ENCODE measurements around the gene ACO1. TPM values are rescaled to one million over a fixed set of nuclear protein-coding genes. Genes with fewer than 3 reads are reported as not detected.

The ACO1 gene
- total RNA-seq, 3 donors from 2014 or later, result 44.2 to 169 (median 47.1) TPM

- no peak overlapping the region for H3K4me3 ChIP-seq
- no peak overlapping the region for H3K27ac ChIP-seq
- no peaks in the 10 kb centered on the region for H3K4me1 ChIP-seq
- H3K27me3 ChIP-seq, result no peaks in the 10 kb centered on the region
- no peaks in the 10 kb centered on the region for H3K9me3 ChIP-seq
- DNase-seq (ENCODE audit: low spot score in 2 of 2), result no peak
- no peaks in the 10 kb centered on the region for H3K36me3 ChIP-seq
- intact Hi-C loops (cut with DNase I; ENCODE audit: low total_unique reads), result loop anchor here (5.0 kb wide), 1 partner anchor 204 kb away; no protein-coding TSS in a partner anchor
- TF ChIP-seq POLR2A (IDR thresholded peaks at IDR 0.05) (no peak), CTCF (IDR thresholded peaks at IDR 0.05) (peak in 2 of 3 donors; percentile 67 to 70), POLR2AphosphoS5 (IDR thresholded peaks at IDR 0.05) (no peak)
These were observed 5.9 kb upstream of the ACO1 start for GRCh38 chr9:32378496-32378895.

- H3K27ac ChIP-seq, result no peak overlapping the region
- intact Hi-C loops (cut with DNase I; ENCODE audit: low total_unique reads), result loop anchor here (5.0 kb wide), 1 partner anchor 203 kb away; no protein-coding TSS in a partner anchor
- H3K27me3 ChIP-seq, result no peaks in the 10 kb centered on the region
- H3K36me3 ChIP-seq, result no peaks in the 10 kb centered on the region
- H3K4me3 ChIP-seq, result no peak overlapping the region
- TF ChIP-seq POLR2A (IDR thresholded peaks at IDR 0.05) (no peak), CTCF (IDR thresholded peaks at IDR 0.05) (peak; percentile 54 to 77 (median 73))
- no peaks in the 10 kb centered on the region for H3K9me3 ChIP-seq
- DNase-seq (ENCODE audit: low spot score in 2 of 2), result no peak
- no peaks in the 10 kb centered on the region for H3K4me1 ChIP-seq
These were observed 5.3 kb upstream of the ACO1 start for GRCh38 chr9:32378993-32379729.

GRCh38 chr9:32380944-32381343 lies 3.5 kb upstream of the ACO1 start:
- H3K27ac ChIP-seq, result no peak overlapping the region
- H3K9me3 ChIP-seq, result no peaks in the 10 kb centered on the region
- no peak for DNase-seq (ENCODE audit: low spot score in 2 of 2)
- intact Hi-C loops (cut with DNase I; ENCODE audit: low total_unique reads), result loop anchor here (10.0 kb wide), 1 partner anchor 174 kb away; the partner anchor contains the start of genes SMIM27 and TOPORS
- TF ChIP-seq CTCF (IDR thresholded peaks at IDR 0.05) (no peak), POLR2A (IDR thresholded peaks at IDR 0.05) (no peak), POLR2AphosphoS5 (IDR thresholded peaks at IDR 0.05) (no peak)
- no peak overlapping the region for H3K4me3 ChIP-seq
- no peaks in the 10 kb centered on the region for H3K27me3 ChIP-seq
- H3K4me1 ChIP-seq, result no peaks in the 10 kb centered on the region
- H3K36me3 ChIP-seq, result no peaks in the 10 kb centered on the region

- no peak for TF ChIP-seq CTCF (IDR thresholded peaks at IDR 0.05)
- TF ChIP-seq POLR2AphosphoS5 (IDR thresholded peaks at IDR 0.05), result no peak
- no peak for TF ChIP-seq POLR2A (IDR thresholded peaks at IDR 0.05)
- intact Hi-C loops (cut with DNase I; ENCODE audit: low total_unique reads), result loop anchor here (10.0 kb wide), 1 partner anchor 172 kb away; the partner anchor contains the start of genes SMIM27 and TOPORS
These were observed 1.7 kb upstream of the ACO1 start for GRCh38 chr9:32382565-32383320.

GRCh38 chr9:32384002-32384363 lies 460 bp upstream of the ACO1 start:
- no peaks in the 10 kb centered on the region for H3K27me3 ChIP-seq
- TF ChIP-seq POLR2A (IDR thresholded peaks at IDR 0.05) (no peak), CTCF (IDR thresholded peaks at IDR 0.05) (no peak), POLR2AphosphoS5 (IDR thresholded peaks at IDR 0.05) (no peak)
- H3K4me1 ChIP-seq, result no peaks in the 10 kb centered on the region
- DNase-seq (ENCODE audit: low spot score in 2 of 2), result no peak
- no peaks in the 10 kb centered on the region for H3K9me3 ChIP-seq
- H3K36me3 ChIP-seq, result no peaks in the 10 kb centered on the region
- H3K27ac ChIP-seq, result peak overlapping the region; percentile 62 to 91
- intact Hi-C loops (cut with DNase I; ENCODE audit: low total_unique reads), result loop anchor here (10.0 kb wide), 1 partner anchor 171 kb away; the partner anchor contains the start of genes SMIM27 and TOPORS
- H3K4me3 ChIP-seq, result peak overlapping the region; percentile 77 to 92 (median 83)

More at GRCh38 chr9:32382565-32383320, 1.7 kb upstream of the ACO1 start:
- DNase-seq (ENCODE audit: low spot score in 2 of 2), result no peak
- no peaks in the 10 kb centered on the region for H3K27me3 ChIP-seq
- H3K36me3 ChIP-seq, result no peaks in the 10 kb centered on the region
- H3K9me3 ChIP-seq, result no peaks in the 10 kb centered on the region
- H3K27ac ChIP-seq, result no peak overlapping the region
- no peaks in the 10 kb centered on the region for H3K4me1 ChIP-seq
- H3K4me3 ChIP-seq, result no peak overlapping the region
